Stomach smooth muscle (tissue), 2 donors: ENCODE data around the gene GCAT.
A peak's percentile ranks its signal among the peaks of the same experiment; 100 is the strongest.

Experiments
- H3K27ac ChIP-seq: one replicate; pipeline ENCODE4 v1.7.0; 2013; ENCODE audit warnings: mild to moderate bottlenecking, low read length, inconsistent platforms
- H3K27me3 ChIP-seq, 2 donors: one replicate each; pipeline ENCODE4 v1.7.0; 2013; ENCODE audit warnings: low read length in 2 of 2; ENCODE audit not compliant: insufficient read depth in 2 of 2, control insufficient read depth in 1 of 2
- H3K36me3 ChIP-seq, 2 donors: one replicate each; pipeline ENCODE4 v1.7.0; 2013; ENCODE audit warnings: low read length in 2 of 2; ENCODE audit not compliant: control insufficient read depth in 2 of 2, insufficient read depth in 2 of 2
- H3K4me1 ChIP-seq: one replicate; pipeline ENCODE4 v1.7.0; 2013; ENCODE audit warnings: low read length; ENCODE audit not compliant: control insufficient read depth, insufficient read depth
- H3K4me3 ChIP-seq, 2 donors: one replicate each; pipeline ENCODE4 v1.7.0; 2013; ENCODE audit warnings: low read length in 2 of 2
- H3K9ac ChIP-seq, 2 donors: one replicate each; pipeline ENCODE4 v1.7.0; 2013; ENCODE audit warnings: low read length in 2 of 2, mild to moderate bottlenecking in 1 of 2
- H3K9me3 ChIP-seq, 2 donors: one replicate each; pipeline ENCODE4 v1.7.0; 2013; ENCODE audit warnings: low read length in 2 of 2; ENCODE audit not compliant: control insufficient read depth in 2 of 2
- donor health status: healthy.
- donor health status: Pancreatic carcinoma.

The GCAT gene

DNA sequence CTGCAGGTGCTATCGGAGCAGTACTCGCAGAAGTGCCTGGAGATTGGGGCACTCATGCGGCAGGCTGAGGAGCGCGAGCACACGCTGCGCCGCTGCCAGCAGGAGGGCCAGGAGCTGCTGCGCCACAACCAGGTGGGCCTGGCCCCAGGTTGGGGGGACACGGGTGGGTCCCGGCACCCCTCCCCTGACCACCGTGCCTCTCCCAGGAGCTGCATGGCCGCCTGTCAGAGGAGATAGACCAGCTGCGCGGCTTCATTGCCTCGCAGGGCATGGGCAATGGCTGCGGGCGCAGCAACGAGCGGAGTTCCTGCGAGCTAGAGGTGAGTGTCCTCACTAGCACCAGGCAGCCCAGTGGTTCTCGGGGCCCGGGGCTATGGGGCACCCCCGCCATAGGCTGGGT is 38.7 kb upstream of the GCAT start:
- H3K9me3 ChIP-seq = no peaks in the 10 kb centered on the region
- peaks cover 2% of the 10 kb centered on the region for H3K4me1 ChIP-seq
- no peak overlapping the region for H3K27ac ChIP-seq
- no peaks in the 10 kb centered on the region for H3K27me3 ChIP-seq
- no peak overlapping the region for H3K4me3 ChIP-seq
- H3K36me3 ChIP-seq = peaks cover 48 to 53% of the 10 kb centered on the region in 2 donors
- no peak overlapping the region for H3K9ac ChIP-seq

DNA sequence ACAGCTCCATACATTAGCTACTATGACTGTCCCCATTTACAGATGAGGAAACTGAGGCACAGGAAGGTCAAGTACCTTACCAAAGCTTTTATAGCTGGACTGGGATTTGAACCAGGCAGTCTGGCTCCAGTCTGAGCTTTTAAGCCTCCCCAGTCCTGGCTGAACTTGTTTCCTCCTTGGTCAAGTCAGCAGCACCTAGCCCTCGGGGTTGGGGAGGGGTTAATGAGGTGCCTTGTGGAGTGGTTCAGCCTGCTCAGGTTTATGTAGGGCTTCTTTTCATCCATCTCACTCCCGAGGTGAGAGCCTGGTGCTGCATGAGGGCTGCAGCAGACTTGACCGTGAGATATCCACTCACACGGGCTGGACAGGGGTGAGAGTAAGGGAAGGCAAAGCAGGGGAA is 36.7 kb upstream of the GCAT start:
- peaks cover 42 to 51% of the 10 kb centered on the region in 2 donors for H3K36me3 ChIP-seq
- H3K27me3 ChIP-seq = no peaks in the 10 kb centered on the region
- H3K9me3 ChIP-seq = no peaks in the 10 kb centered on the region
- H3K4me1 ChIP-seq = no peaks in the 10 kb centered on the region
- H3K27ac ChIP-seq = no peak overlapping the region
- no peak overlapping the region for H3K4me3 ChIP-seq
- H3K9ac ChIP-seq = no peak overlapping the region

DNA sequence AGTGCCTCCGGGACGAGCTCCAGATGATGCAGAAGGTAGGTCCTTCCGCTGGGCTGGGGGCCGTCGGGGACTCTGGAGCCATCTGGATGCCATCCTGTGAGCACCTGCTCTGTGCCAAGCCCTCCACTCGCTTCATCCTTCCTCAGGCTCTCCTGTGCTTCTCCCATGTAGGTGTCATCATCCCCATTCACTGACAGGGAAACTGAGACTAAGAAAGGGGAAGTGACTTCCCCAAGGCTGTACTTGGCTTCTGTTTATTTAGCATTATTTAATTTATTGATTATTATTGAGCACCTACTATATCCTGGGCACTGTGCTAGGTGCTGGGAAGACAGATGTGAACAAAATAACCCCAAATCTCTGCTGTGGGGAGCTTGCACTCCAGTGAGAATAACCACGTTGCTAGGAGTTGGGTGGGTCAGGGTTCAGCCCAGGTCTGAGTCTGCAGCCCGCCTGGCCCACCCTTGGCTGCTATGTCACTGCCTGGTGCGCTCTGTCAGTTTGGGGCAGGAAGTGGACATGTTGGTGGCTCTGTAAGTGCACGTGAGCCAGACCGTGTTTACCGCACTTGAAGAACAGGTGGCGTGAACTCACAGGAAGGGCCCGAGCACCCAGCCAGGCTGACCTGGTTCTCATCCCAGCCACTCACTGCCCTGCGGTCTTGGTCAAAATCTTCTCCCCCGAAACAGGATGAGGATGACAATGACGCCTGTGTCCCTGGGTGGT is 35.9 kb upstream of the GCAT start:
- Histone ChIP-seq H3K4me1 (peaks cover 3% of the 10 kb centered on the region), H3K9me3 (no peaks in the 10 kb centered on the region), H3K36me3 (peaks cover 39 to 49% of the 10 kb centered on the region in 2 donors), H3K27ac (no peak overlapping the region), H3K9ac (no peak overlapping the region), H3K4me3 (no peak overlapping the region), H3K27me3 (no peaks in the 10 kb centered on the region)

DNA sequence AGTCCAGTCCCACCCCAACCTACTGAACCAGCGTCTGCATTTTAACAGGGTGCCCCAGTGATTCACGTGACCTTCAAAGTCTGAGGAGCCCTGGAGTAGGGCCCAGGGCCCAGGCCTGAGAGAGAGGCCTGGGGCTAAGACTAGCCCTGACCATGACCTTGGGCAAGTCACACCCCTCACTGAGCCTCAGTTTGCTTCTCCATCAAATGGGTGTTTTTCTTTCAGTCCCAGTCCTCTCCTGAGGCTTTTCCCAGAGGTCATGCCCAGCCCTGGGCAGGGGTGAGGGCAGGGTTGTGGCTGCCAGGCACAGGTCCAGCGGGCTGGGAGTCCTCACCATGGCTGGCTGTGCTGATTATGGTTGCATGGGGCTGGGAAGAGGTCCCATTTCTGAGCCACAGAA is 33.0 kb upstream of the GCAT start:
- H3K27me3 ChIP-seq = no peaks in the 10 kb centered on the region
- H3K27ac ChIP-seq = no peak overlapping the region
- H3K9ac ChIP-seq = no peak overlapping the region
- peaks cover 22 to 32% of the 10 kb centered on the region in 2 donors for H3K36me3 ChIP-seq
- H3K4me1 ChIP-seq = peaks cover 9% of the 10 kb centered on the region
- H3K9me3 ChIP-seq = no peaks in the 10 kb centered on the region
- no peak overlapping the region for H3K4me3 ChIP-seq

DNA sequence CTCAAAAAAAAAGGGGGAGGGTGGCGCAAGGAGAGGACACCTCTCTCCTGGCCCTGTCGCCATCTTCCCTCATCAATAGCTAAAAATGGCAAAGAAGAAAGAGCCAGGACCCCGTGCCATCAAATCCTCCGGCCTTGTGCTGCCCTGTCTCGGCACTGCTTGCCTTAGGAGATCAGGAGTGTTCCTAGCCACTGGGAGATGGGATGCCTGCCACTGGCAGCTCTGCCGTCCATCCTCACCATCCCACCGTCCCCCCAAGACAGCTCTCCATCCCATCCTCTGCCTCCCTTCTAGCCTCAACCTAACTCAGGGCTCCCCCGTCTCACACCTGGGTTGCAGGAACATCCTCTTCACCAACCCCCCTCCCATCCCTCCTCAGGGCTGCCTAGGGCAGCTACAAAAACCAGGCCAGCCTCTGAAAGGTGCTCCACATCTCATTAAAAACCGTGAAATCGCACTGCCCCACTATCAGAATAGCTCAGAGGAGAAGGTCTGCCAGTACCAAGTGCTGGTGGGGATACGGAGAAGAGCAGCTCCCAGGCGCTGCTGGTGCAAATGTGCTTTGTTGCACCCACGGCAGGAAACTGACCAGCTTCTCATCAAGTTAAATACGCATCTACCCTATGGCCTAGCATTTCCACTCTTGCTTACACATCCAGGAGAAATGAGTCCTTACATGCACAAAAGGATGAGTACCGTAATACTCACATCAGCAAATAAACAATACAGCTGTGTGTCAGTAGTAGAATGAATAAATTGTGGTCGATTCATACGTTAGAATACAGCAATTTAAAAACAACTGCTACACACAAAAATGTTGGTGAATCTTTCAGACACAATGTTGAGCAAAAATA is 31.7 kb upstream of the GCAT start:
- Histone ChIP-seq H3K9ac (no peak overlapping the region), H3K4me3 (no peak overlapping the region), H3K4me1 (peaks cover 9% of the 10 kb centered on the region), H3K9me3 (no peaks in the 10 kb centered on the region), H3K27me3 (no peaks in the 10 kb centered on the region), H3K27ac (no peak overlapping the region), H3K36me3 (peaks cover 22 to 28% of the 10 kb centered on the region in 2 donors)

DNA sequence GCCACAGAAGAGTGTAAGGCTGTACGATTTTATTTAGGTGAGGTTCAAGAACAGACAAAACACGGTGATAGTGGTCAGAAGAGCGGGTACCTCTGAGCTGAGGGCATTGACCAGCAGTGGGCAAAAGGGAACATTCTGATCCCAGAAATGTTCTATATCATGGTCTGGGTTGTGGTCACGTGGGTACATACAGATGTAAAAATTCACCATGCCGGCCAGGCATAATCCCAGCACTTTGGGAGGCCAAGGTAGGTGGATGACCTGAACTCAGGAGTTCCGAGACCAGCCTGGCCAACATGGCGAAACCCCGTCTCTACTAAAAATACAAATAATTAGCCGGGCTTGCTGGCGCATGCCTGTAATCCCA is 31.1 kb upstream of the GCAT start:
- H3K27ac ChIP-seq = no peak overlapping the region
- H3K36me3 ChIP-seq = peaks cover 19 to 22% of the 10 kb centered on the region in 2 donors
- H3K4me1 ChIP-seq = peaks cover 9% of the 10 kb centered on the region
- H3K27me3 ChIP-seq = no peaks in the 10 kb centered on the region
- H3K4me3 ChIP-seq = no peak overlapping the region
- H3K9ac ChIP-seq = no peak overlapping the region
- no peaks in the 10 kb centered on the region for H3K9me3 ChIP-seq

DNA sequence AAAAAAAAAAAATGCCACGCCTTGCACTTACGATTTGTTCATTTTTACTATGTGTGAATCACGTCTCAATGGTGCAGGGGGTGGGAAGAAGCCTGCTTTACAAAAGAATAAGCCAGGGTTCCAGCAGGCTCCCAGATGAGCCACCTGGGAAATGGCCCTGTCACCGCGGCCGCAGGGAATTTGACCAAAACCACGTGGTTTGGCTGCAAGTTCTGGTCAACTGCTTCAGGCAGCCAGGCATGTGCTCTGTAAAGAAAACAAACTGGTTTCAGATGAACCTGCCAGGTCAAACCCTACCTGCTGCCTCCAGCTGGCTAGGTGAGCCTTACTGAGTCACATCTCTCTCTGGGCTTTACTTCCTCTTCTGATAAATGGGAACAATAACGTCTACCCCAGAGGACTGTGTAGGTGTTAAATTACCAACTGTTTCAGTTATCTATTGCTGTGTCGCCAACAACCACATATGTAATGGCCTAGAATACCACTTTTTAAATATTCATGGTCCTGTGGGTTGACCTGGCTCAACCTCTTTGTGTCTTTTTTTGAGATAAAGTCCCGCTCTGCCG is 30.5 kb upstream of the GCAT start:
- Histone ChIP-seq H3K9me3 (no peaks in the 10 kb centered on the region), H3K9ac (no peak overlapping the region), H3K4me1 (peaks cover 9% of the 10 kb centered on the region), H3K36me3 (peaks cover 13 to 17% of the 10 kb centered on the region in 2 donors), H3K4me3 (no peak overlapping the region), H3K27ac (peak overlapping the region; percentile 24), H3K27me3 (no peaks in the 10 kb centered on the region)

DNA sequence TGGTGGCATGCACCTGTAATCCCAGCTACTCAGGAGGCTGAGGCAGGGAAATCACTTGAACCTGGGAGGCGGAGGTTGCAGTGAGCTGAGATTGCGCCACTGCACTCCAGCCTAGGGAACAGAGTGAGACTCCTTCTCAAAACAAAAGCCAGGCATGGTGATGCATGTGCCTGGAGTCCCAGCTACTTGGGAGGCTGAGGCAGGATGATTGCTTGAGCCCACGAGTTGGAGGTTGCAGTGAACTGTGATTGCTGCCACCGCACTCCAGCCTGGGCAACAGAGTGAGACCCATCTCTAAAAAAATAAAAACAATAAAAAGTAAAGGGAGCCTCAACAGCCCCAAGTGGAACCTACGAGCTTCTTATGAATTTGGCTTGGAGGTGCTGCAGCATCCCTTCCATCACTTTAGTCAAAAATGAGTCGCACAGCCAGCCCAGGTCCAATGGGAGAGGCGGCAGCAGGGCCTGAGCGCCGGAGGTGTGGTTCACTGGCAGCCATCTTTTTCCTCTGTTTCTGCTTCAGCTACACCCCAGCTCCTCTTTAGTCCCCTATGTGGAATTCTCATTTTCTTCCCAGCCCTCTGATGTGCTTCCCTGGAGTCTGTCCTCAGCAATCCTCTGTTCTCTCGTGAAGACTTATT is 29.2 kb upstream of the GCAT start:
- Histone ChIP-seq H3K27me3 (no peaks in the 10 kb centered on the region), H3K9ac (no peak overlapping the region), H3K36me3 (peaks cover 4 to 7% of the 10 kb centered on the region in 2 donors), H3K4me1 (peaks cover 9% of the 10 kb centered on the region), H3K4me3 (no peak overlapping the region), H3K9me3 (no peaks in the 10 kb centered on the region), H3K27ac (no peak overlapping the region)

DNA sequence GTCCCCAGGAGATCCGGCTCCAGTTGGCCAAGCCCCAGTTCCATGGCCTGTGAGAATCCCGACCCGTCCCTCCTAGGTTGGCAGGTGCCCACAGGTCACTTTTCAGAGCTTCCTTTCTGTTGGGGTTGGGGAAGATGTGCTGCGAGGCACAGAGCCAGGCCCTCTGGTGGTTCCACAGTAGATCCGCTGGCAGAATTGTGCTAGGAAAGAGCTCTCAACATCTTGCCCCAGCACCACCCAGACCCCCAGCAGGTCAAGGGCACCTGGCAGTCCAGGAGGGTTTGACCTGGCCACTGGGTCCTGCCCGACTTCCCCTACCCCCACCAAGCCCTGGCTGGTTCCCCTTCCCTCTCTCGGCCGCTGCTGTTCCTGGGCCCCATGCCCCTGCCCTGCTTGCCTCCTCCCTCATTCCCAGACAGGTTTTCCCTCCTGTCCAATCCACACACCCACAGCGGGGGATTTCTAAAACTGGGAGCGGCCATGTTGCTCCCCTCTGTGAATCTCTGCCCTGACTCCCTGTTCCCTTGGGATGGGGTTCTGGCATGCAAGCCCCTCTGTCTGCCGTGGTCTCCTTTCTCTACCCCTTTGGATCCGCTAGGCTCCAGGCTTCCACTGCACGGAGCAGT is 26.2 kb upstream of the GCAT start:
- Histone ChIP-seq H3K9ac (no peak overlapping the region), H3K9me3 (no peaks in the 10 kb centered on the region), H3K36me3 (no peaks in the 10 kb centered on the region), H3K4me3 (no peak overlapping the region), H3K27me3 (peaks cover 0 to 2% of the 10 kb centered on the region in 2 donors), H3K27ac (no peak overlapping the region), H3K4me1 (peaks cover 9% of the 10 kb centered on the region)
